ENCODE measurements around the gene NKD2.

NKD2 gene

DNA sequence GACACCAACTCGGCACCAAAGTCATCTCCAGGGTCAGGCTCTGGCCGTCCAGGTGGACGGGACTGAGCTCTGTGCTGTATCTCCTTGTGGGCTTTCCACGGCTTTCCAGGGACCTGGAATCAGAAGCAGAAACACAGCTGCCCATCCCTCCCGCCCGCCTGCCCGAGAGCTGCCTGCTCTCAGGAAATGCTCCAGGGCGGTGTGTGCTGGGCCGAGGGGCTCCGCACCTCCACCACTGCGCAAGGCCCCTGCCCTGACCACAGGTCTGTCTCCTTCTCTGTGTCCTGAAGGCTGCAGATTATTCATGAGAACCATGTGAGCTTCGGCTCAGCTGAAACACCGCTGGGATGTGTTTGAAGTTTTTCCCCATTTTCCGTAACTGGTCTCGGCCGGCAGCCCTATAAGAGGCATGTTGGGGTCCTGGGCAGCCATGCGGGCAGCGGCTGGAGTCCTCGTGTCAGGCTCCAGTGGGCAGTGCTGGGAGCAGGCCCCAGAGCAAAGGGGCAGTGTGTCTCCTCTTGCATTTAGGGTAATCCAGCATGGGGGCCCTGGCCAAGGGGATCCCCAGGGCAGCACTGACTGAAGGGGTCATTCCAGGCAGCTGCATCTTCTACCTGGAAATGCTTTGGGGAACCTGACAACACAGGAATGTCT is 22.8 kb downstream of the NKD2 start:
- TF ChIP-seq, protein P1, sequence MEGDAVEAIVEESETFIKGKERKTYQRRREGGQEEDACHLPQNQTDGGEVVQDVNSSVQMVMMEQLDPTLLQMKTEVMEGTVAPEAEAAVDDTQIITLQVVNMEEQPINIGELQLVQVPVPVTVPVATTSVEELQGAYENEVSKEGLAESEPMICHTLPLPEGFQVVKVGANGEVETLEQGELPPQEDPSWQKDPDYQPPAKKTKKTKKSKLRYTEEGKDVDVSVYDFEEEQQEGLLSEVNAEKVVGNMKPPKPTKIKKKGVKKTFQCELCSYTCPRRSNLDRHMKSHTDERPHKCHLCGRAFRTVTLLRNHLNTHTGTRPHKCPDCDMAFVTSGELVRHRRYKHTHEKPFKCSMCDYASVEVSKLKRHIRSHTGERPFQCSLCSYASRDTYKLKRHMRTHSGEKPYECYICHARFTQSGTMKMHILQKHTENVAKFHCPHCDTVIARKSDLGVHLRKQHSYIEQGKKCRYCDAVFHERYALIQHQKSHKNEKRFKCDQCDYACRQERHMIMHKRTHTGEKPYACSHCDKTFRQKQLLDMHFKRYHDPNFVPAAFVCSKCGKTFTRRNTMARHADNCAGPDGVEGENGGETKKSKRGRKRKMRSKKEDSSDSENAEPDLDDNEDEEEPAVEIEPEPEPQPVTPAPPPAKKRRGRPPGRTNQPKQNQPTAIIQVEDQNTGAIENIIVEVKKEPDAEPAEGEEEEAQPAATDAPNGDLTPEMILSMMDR (IDR thresholded peaks at IDR 0.05): no peak
- H3K27me3 ChIP-seq: no peaks in the 10 kb centered on the region

DNA sequence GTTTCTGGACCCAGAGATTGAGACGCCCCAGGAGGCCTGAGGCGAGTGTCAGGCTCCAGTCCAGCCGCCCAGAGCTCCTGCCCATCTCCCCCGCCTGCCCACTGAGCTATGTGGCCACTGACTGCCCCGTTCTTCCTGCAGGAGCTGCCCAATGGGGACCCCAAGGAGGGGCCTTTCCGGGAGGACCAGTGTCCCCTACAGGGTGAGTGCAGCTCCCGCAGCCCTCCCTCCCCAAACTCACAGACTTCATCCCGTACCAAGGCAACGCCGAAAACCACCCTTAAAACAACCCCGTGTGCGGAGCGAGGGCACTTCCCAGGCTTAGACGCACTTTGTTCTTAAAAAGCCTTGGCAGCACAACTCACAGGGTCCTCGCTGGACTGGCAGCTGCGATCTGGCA is 23.4 kb downstream of the NKD2 start:
- no peak overlapping the region for H3K27ac ChIP-seq
- no peaks in the 10 kb centered on the region for H3K36me3 ChIP-seq
- no peaks in the 10 kb centered on the region for H3K4me1 ChIP-seq (ENCODE audit: control insufficient read depth in 1 of 2, insufficient read depth in 1 of 2, low read depth in 1 of 2, low read length in 1 of 2)
- TF ChIP-seq, protein P1 (IDR thresholded peaks at IDR 0.05): no peak
- H3K9me3 ChIP-seq: no peaks in the 10 kb centered on the region
- no peak overlapping the region for H3K4me3 ChIP-seq (ENCODE audit: low read depth in 1 of 2, low read length in 1 of 2)
- no peaks in the 10 kb centered on the region for H3K27me3 ChIP-seq

More for the DNA sequence above, 22.8 kb downstream of the NKD2 start:
- H3K36me3 ChIP-seq: no peaks in the 10 kb centered on the region
- H3K9me3 ChIP-seq: no peaks in the 10 kb centered on the region
- no peak overlapping the region for H3K4me3 ChIP-seq (ENCODE audit: low read depth in 1 of 2, low read length in 1 of 2)
- H3K4me1 ChIP-seq (ENCODE audit: control insufficient read depth in 1 of 2, insufficient read depth in 1 of 2, low read depth in 1 of 2, low read length in 1 of 2): no peaks in the 10 kb centered on the region
- no peak overlapping the region for H3K27ac ChIP-seq

DNA sequence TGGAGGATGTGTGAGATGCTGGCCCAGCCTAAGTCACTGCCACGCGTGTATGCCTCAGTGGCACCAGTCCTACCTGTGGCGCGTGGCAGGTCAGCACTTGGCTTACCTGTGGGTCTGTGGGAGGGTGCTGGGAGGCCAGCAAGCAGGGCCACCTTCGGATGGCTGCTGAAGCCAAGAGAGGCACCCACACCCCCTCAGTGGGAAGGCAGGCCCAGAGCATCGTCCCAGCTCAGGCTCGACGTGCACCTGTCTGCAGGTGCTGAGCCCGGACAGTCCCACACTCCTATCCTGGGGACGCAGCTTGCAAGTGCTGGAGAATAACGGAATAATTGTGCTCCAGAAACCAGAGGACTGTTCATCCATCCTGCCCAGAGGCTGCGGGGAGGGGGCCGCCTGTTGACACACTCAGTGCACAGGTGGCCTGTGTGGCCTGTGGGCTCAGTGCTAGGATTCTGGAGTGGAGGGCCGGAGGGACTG is 24.0 kb downstream of the NKD2 start:
- TF ChIP-seq, protein P1 (IDR thresholded peaks at IDR 0.05): no peak
- H3K4me3 ChIP-seq (ENCODE audit: low read depth in 1 of 2, low read length in 1 of 2): no peak overlapping the region

DNA sequence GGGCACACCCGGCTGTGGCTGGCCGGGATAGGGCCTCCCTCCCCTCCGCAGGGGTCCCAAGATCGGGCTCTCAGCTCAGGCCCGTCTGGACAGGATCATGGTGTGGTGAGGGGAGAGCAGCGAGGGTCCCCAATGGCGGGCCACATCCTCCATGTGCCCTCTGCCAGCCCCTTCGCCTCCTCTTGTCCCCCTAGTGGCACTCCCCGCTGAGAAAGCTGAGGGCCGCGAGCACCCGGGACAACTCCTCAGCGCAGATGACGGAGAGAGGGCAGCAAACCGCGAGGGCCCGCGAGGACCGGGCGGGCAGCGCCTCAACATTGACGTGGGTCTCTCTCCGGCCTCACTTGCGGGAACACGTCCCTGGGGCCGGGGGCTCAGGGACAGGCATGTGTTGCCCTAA is 24.6 kb downstream of the NKD2 start:
- no peak overlapping the region for H3K27ac ChIP-seq
- no peaks in the 10 kb centered on the region for H3K9me3 ChIP-seq
- no peaks in the 10 kb centered on the region for H3K27me3 ChIP-seq
- no peak overlapping the region for H3K4me3 ChIP-seq (ENCODE audit: low read depth in 1 of 2, low read length in 1 of 2)
- no peaks in the 10 kb centered on the region for H3K4me1 ChIP-seq (ENCODE audit: control insufficient read depth in 1 of 2, insufficient read depth in 1 of 2, low read depth in 1 of 2, low read length in 1 of 2)
- TF ChIP-seq, protein P1 (IDR thresholded peaks at IDR 0.05): no peak
- no peaks in the 10 kb centered on the region for H3K36me3 ChIP-seq

More for the DNA sequence above, 24.0 kb downstream of the NKD2 start:
- H3K36me3 ChIP-seq: no peaks in the 10 kb centered on the region
- no peaks in the 10 kb centered on the region for H3K4me1 ChIP-seq (ENCODE audit: control insufficient read depth in 1 of 2, insufficient read depth in 1 of 2, low read depth in 1 of 2, low read length in 1 of 2)
- no peak overlapping the region for H3K27ac ChIP-seq
- no peaks in the 10 kb centered on the region for H3K27me3 ChIP-seq
- H3K9me3 ChIP-seq: no peaks in the 10 kb centered on the region

DNA sequence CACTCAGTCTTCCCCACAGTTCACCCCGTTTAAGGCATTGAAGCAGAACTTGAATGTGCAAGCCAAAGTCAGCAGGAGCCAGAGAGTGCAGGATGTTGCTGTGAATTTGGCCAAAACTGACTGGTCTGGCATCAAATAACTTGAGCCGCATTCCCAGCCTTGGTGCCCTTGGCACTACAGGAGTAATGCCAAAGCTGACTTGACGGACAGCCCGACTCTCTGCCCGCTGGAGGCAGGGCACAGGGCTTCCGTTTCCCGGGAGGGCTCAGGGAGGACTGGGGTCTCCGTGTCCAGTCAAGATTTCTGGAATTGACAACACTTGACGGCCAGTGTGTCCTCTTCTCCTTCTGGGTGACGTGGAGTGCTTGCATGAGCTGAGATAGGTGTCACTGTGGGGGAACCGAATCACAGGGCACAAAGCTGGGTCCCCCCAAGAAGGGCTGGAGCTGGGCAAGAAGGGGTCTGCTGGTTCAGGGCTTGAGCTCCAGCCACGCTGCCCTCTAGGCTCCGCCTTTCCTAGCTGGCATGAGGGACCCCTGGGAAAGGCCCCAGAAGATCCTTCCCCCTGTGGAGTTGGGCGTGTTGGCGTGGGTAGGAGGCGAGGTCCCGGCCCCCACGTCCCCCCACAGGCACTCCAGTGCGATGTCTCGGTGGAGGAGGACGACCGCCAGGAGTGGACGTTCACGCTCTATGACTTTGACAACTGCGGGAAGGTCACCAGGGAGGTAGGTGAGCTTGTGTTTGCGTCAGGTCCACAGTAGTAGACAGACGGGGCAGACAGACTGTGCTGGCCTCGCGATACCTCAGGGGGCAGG is 25.2 kb downstream of the NKD2 start:
- H3K27me3 ChIP-seq: no peaks in the 10 kb centered on the region

More for the DNA sequence above, 25.2 kb downstream of the NKD2 start:
- Histone ChIP-seq H3K36me3 (no peaks in the 10 kb centered on the region), H3K9me3 (no peaks in the 10 kb centered on the region), H3K4me1 (ENCODE audit: control insufficient read depth in 1 of 2, insufficient read depth in 1 of 2, low read depth in 1 of 2, low read length in 1 of 2) (no peaks in the 10 kb centered on the region), H3K27ac (no peak overlapping the region), H3K4me3 (ENCODE audit: low read depth in 1 of 2, low read length in 1 of 2) (no peak overlapping the region)
- TF ChIP-seq, protein P1 (IDR thresholded peaks at IDR 0.05): no peak

Measured in neutrophil (primary cell).